Mammary epithelial cell (primary cell): ENCODE results near the gene PHB1.

Experiments
- EZH2 ChIP-seq: IDR thresholded peaks from 2 replicates; pipeline ENCODE4 v1.6.1; 2012; ENCODE audit warnings: low read length, inconsistent platforms, borderline replicate concordance
- TF ChIP-seq, protein P1 (sequence below), 2 donors: IDR thresholded peaks in 1 of 2; conservative IDR thresholded peaks in 1 of 2; 2 replicates each; pipeline ENCODE4 v1.5.1; 2011 to 2012; ENCODE audit warnings: inconsistent platforms in 2 of 2, low read length in 2 of 2, mild to moderate bottlenecking in 2 of 2, control low read depth in 1 of 2, low read depth in 1 of 2; ENCODE audit not compliant: insufficient read depth in 1 of 2; ENCODE audit errors: extremely low read depth in 1 of 2

DNA sequence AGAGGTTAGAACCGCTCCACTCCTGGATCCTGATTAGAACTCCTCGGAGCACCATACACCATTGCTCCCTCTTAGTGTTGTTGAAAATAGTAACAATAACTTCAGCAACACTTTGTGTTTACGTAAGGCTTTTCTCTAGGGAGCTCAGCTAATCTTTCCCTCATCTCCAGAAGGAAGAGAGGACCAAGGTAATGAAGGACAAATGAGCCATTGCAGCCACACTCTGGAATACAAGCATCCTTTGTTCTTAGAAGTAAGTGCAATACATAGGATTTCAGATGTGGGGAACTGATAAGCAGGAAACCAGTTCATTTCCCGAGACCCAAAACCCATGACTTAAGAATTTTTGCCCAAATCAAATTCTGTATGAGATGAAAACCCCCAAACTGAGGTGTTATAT lies 29.7 kb downstream of the PHB1 start:
- TF ChIP-seq, protein P1, sequence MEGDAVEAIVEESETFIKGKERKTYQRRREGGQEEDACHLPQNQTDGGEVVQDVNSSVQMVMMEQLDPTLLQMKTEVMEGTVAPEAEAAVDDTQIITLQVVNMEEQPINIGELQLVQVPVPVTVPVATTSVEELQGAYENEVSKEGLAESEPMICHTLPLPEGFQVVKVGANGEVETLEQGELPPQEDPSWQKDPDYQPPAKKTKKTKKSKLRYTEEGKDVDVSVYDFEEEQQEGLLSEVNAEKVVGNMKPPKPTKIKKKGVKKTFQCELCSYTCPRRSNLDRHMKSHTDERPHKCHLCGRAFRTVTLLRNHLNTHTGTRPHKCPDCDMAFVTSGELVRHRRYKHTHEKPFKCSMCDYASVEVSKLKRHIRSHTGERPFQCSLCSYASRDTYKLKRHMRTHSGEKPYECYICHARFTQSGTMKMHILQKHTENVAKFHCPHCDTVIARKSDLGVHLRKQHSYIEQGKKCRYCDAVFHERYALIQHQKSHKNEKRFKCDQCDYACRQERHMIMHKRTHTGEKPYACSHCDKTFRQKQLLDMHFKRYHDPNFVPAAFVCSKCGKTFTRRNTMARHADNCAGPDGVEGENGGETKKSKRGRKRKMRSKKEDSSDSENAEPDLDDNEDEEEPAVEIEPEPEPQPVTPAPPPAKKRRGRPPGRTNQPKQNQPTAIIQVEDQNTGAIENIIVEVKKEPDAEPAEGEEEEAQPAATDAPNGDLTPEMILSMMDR (conservative IDR thresholded peaks at IDR 0.05 in 1 of 2, IDR thresholded peaks at IDR 0.05 in 1 of 2; ENCODE audit: extremely low read depth in 1 of 2, insufficient read depth in 1 of 2, low read depth in 1 of 2, low read length in 2 of 2), result no peak
- TF ChIP-seq EZH2, result no peak
